HG03066 (cell line): Measurements from ENCODE around the gene SNAP25.

Experiments used
- ATAC-seq: cut with Tn5 transposase; IDR thresholded peaks from one replicate; pipeline ENCODE4 v1.9.1; 2021; ENCODE audit warnings: low read depth; ENCODE audit not compliant: unreplicated experiment

The SNAP25 gene

DNA sequence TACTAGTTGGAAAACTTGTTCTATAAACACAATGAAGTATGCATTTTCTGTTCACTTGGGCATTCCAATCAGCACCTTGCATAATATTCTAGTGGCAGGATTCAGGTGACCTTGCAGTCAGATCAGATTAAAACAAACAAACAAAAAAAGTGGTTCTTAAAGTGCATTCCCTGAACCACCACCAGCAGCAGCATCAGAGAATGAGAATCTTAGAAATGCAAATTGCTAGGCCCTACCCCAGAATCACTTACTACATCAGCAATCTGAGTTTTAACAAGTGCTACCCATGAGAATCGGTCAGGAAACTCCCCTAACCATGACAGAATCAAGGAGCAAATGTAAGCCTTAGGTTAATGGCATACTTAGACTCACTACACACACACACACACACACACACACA, 41.7 kb downstream of the SNAP25 start:
- ATAC-seq = no peak

DNA sequence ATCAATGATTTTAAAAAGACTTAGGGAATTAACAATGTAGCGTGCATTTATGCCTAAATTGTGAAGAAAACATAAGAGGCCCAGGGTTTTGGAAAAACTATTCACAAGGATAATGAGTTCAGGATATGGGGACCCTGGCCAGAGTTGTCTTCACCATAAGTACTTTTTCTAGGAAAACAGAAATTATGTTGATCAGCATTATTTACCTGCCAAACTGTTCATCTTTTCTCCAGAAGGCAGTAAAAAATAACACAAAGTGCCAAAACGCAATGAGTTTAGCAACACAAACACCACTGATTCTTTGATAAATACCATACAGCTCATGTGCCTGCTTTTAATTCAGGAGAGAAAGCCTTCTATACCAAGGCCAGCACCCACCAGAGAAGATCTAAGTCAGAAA, 43.1 kb downstream of the SNAP25 start:
- ATAC-seq = no peak

GRCh38 chr20:10263385-10264165, 44.9 kb downstream of the SNAP25 start:
- ATAC-seq = no peak

GRCh38 chr20:10264166-10264558, 45.5 kb downstream of the SNAP25 start:
- no peak for ATAC-seq

DNA sequence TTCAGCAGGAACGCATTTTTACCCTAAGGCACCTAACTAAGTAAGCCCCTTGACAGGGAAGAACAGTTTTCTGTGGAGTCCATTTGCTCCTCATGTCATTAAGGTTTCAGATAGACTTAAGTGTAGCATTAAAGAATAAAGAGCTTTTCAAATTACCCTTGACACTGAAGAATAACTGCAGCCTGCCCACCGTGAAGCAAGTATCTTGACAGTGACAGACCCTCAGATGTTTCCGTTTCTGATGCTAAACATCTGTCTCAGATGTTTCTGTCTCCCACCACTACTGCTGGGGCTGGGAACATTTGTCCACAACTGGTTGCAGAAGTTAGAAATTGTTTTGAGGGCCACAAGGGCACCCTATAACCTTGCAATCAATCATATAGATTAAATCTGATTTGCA, 50.0 kb downstream of the SNAP25 start:
- ATAC-seq = no peak

- no peak for ATAC-seq
Observed at GRCh38 chr20:10270630-10271029, 52.0 kb downstream of the SNAP25 start.

GRCh38 chr20:10271494-10272219, 53.0 kb downstream of the SNAP25 start:
- no peak for ATAC-seq

GRCh38 chr20:10276878-10277580, 58.4 kb downstream of the SNAP25 start:
- no peak for ATAC-seq

DNA sequence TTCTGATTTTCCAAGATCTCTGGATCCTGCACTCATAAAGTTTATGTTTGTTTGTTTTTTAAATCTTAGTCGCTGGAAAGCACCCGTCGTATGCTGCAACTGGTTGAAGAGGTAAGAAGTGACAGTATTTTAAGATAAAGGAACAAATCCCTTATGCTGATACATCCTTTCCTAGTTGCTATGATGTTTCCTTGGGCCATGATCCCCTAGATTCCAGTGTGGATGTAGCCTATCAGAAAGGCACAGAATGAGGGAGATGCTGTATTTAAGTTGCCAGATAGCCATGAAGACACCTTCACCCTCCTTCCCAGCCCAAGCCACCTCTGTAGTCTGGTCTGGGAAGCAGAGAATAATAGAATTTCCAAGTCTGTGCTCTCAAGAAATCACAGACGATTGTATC, 59.0 kb downstream of the SNAP25 start:
- no peak for ATAC-seq

GRCh38 chr20:10278412-10278811, 59.8 kb downstream of the SNAP25 start:
- ATAC-seq = no peak

DNA sequence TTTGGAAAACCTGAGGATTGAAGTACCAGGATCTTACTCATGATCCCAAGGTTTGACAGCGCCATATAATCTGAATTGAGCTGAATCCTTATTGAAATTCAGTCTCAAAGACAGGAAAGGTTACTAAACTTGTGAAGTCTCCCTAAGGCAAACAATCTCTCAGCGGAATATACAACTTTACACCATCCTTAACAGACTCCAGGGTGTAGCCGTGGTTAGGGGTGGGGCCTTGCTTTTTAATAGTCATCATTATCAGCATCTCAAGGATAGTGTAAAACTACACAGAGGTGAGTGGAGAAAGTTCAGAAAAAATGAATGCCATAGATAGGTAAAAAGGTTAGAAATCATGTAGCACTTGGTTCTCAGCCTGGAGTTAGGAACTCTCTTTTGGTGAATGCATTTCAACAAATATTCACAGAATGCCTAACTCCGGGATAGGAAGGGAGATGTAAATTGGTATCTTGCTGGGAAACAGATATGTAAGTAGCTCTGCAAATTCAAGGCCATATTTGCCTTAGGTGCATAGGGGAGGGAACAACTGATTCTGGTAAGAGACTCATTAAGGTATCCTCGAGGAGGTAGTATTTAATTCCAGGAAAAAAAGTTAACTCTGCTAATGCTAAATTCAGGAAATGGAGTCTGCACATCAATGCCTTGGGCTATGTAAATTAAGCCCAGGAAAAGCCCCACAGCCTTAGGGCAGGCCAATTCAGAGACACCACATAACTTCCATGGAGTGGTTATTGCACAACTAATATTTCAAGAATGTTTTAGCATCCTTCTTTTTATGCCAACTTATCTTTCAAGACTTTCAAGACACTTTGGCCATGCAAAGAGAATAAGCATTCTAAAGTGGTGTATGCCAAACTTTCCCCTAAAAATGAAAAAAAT, 61.6 kb downstream of the SNAP25 start:
- no peak for ATAC-seq

GRCh38 chr20:10281911-10282310, 63.3 kb downstream of the SNAP25 start:
- ATAC-seq = no peak

- ATAC-seq = no peak
Observed at GRCh38 chr20:10282979-10283456, 64.4 kb downstream of the SNAP25 start.

DNA sequence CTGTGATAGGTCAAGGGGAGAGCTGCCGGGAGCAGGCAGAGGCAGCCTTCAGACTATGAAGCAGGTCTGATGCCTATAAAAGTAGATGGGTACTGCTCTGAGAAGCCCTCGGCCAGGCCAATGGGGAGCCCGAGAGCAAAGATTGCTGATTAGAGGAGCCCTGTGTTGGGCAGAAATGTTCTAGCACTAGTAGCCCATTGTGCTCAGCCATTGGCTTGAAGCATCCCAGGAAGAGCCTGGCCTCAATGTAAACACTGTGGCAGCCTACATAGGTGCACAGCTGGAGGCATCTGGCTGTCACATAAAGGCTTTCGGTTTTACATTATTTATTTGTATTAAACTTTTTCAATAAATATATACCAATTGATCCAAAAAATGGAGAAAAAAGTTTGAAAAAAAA, 67.7 kb downstream of the SNAP25 start:
- no peak for ATAC-seq

- ATAC-seq = no peak
Observed at GRCh38 chr20:10288421-10288820, 69.8 kb downstream of the SNAP25 start.

- no peak for ATAC-seq
Observed at GRCh38 chr20:10288954-10289646, 70.5 kb downstream of the SNAP25 start.

- ATAC-seq = no peak
Observed at GRCh38 chr20:10291568-10292248, 73.1 kb downstream of the SNAP25 start.

GRCh38 chr20:10297223-10297622, 78.6 kb downstream of the SNAP25 start:
- no peak for ATAC-seq

DNA sequence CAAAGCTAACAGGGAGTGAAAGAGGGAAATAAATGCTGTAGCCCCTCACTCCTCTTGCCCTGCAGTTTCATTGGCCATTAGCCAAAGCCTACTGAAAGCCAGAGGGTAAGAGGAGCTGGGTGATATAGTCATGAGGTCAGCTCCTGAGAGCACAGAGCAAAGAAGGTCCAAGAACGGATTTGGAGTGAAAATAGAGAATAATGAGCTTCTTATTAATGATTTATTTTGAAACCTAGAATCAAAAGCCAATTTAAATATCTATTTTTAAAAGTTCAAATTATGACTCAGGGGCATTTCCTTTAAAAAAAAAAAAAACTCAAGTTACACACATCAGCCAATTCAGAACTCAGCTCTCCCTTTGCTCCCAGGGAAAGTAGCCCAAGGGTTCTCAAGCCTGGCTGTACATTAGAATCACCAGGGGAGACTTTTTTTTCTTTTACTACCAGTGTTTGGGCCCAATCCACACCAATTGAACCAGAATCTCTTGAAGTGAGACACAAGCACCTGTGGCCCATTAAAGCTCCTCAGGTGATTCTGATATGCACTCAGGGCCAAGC, 79.1 kb downstream of the SNAP25 start:
- ATAC-seq = no peak
